NCI-H82 treated with DMSO at 0.1 percent for 48 hours (cell line): ENCODE data around the gene ALCAM.
A peak's percentile ranks its signal among the peaks of the same experiment; 100 is the strongest.
"Not testable (repeated sequence)": the region's sequence is repeated elsewhere in the genome, so short reads cannot be mapped to it uniquely, and the experiment has no call there.

ENCODE experiments used
- DNase-seq: peaks from one replicate; lab custom pipeline; 2025; ENCODE audit not compliant: unreplicated experiment; lab: John Stamatoyannopoulos, UW

The ALCAM gene

GRCh38 chr3:105580296-105580965 is 213.7 kb downstream of the ALCAM start:
- no peak for DNase-seq

GRCh38 chr3:105582015-105582414 is 215.3 kb downstream of the ALCAM start:
- no peak for DNase-seq

DNA sequence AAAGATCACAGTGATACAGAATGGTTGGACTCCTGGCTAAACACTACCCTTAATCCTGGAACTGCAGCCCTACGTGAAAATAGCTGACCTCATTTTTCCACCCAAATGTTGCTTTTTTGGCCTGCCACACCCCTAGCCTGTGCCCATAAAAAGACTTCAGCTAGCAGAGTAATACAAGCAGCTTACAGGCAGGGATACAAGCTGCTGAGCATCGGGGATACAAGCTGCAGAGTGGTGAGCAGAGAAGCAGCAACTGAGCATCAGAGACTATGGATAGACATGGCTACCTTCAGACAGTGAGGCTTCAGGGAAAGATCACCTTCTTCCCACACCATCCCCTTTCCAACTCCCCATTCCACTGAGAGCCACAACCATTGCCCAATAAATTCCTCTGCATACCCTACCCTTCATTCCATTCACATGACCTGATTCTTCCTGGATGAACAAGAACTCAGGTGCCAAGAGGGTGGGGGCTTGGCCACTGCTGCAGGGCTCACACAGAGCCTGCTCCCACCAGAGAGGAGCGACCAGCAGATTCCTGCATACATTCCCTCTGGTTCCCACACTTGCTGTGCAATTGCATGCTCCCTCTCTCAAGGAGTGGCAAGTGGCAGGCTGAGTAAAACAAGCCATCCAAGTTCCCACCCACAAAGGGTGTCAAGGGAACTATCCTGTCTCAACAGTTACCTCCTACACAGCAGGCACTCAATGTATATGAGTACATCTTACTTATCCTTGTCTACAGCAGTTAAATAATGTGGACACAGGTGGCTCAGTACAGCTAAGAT is 217.5 kb downstream of the ALCAM start:
- no peak for DNase-seq

- no peak for DNase-seq
These were observed 226.6 kb downstream of the ALCAM start for GRCh38 chr3:105593315-105593714.

- DNase-seq: no peak
These were observed 227.5 kb downstream of the ALCAM start for GRCh38 chr3:105594219-105594618.

DNA sequence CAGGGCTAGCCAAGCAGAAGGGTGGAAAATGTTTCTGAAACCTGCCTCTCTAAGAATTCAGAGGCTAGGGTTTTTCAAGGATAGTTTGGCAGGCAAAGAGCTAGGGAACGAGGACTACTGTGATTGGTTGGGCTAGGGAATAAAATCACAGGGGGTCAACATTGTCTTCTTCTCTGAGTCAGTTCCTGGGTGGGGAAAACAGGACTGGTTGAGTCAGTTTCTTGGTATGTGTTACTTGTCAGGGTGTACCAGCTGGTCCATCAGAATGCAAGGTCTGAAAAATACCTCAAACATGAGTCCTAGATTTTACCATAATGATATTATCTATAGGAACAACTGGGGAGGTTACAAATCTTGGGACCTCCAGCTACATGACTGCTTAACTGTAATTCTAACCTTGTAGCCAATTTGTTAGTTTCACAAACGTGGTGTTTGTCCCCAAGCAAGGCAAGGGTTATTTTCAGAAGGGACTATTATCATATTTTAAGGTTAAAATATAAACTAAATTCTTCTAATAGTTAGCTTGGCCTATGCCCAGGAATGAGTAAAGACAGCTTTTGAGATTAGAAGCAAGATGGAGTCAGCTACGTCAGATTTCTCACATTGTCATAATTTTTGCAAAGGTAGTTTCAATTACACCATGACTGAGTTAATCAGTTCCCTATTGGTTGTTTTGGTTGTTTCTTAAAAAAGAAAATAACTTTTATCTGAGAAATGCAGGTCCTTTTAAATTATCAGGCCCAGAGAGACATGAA is 231.5 kb downstream of the ALCAM start:
- DNase-seq: no peak

DNA sequence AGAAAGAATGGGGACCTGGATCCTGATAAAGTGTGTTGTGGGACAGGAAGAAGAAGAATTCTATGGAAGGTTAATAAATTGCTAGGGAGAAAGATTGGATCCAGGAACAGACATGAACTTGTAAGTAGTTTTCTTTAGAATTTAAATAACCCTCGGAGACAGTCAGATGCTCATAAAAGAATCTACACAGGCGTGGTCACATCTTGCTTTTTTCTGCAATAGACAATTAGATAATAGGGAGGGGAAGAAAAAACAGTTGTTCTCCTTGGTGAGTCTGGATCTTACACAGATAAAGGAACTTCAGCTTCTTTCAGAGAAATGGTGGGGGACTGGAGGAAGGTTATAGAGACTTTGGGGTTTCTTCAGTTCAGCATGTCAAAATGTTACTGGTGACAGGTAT is 232.6 kb downstream of the ALCAM start:
- no peak for DNase-seq

DNA sequence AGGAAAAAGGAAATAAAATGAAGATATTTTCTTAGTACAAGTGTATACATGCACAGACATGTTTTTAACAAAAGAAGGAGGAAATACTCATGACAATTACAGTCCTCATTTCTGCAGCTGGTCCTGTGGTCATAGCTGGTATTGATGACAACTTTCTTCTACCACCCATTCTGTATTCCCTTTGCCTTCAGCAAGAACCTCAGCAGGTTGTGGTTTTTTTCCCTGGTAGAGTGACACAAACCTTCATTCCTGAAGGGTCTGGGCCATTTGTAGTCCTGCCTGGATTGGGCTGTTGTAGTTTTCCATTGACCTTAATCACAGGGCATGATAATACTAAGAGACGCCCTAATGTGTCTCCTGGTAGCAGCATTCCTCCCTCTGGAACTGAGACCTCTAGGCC is 235.0 kb downstream of the ALCAM start:
- DNase-seq: not testable (repeated sequence)

- not testable (repeated sequence) for DNase-seq
These were observed 235.6 kb downstream of the ALCAM start for GRCh38 chr3:105602286-105602685.

- peak; percentile 89 for DNase-seq
These were observed 236.8 kb downstream of the ALCAM start for GRCh38 chr3:105603516-105603915.

DNA sequence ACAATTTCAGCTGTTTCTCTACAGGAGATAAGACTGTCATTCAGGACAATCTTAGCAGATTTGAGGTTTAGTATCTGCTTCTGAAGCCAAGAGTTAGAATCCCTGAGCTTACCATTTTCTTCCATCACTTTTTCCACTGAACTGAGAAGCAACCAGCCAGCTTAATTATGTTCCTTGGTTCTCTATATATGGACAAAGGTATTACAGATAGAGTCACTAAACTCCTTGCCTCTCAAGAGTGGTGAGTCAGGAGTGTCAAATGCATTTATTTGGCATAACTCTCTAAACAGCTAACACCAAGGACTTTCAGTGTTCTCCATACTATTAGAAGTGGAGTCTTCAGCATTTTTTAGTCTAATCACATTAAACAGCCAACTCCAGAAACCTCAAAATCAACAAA is 239.3 kb downstream of the ALCAM start:
- no peak for DNase-seq

DNA sequence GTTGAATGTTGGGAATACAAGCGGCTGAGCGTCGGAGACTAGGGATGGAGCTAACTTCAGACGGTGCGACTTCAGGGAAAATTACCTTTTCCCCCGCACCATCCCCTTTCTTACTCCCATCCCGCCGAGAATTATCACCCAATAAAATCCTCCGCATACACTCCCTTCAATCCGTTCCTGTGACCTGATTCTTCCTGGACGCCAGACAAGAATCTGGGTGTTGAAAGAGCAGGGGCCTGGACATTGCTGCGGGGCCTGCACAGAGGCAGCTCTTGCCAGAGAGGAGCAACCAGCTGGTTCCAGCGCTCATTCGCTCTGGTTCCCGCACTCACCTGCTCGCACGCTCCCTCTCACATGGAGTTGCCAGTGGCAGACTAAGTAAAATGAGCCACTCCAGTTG is 241.9 kb downstream of the ALCAM start:
- no peak for DNase-seq

DNA sequence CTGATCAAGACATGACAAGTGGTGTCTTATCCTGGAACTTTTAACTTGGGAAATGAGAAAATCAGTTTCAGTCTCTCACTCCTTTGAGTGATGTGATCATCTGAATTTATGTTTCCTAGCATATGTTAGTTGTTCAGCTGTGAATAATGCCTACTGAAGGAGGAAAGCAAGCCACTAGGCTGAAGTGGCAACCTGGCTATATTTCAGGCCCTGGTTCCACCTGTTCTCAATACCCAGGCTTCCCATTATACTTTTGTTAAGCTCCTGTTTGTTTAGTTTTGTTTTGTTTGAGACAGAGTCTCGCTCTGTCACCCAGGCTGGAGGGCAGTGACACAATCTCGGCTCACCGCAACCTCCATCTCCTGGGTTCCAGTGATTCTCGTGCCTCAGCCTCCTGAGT is 243.8 kb downstream of the ALCAM start:
- no peak for DNase-seq

DNA sequence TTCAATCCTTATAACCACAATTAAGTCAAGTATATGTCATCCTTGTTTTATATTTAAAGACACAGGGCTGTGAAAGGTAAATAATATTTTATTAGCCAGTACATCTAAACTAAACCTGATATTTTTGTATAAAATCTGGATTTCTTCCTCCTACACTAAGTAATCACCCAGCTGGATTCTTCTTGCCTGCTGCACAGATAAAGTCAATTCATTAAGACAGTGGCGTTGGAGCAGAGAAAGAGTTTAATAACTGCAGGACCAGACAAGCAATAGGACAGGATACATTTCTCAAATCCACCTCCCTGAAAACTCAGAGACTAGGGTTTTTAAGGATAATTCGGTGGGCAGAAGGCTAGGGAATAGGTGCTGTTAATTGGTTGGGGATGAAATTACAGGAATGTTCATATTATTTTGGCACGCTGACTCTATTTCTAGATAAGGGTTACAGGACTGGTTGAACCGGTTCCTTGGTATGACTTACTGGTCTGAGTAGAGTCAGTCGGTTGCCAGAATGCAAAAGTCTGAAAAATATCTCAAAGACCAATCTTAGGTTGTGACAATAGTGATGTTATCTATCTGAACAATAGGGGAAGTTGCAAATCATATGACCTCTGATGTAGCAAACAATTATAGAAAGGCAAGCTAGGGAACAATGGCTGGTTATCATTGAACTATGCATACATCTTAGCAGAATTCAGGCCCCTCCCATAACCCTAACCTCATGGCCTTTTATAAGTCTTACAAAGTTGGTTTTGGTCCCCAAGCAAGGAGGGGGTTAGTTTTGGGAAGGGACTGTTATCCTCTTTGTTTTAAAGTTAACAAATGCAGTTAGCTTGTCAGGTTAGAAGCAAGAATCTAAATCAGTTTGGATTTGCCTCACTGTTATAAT is 244.8 kb downstream of the ALCAM start:
- no peak for DNase-seq

- no peak for DNase-seq
These were observed 246.4 kb downstream of the ALCAM start for GRCh38 chr3:105613120-105613519.

GRCh38 chr3:105614288-105615030 is 247.8 kb downstream of the ALCAM start:
- no peak for DNase-seq

DNA sequence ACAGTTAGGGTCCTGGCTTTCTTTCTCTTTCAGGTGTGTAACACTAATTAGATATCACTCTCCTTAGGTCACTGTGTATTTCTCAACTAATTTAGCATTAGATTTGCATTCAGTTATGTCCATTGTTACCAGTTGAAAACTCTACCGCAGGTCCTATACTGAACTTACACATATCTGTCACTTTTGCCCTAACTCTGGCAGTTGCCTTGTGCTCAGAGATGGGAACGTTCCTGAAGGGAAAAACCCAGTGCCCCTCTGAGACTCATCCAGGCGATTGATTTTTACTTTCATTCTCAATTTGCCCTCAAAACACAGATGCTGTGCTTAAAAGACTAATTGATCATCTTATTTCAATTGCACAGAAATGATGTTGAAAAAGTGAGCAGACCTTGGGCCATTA is 249.1 kb downstream of the ALCAM start:
- no peak for DNase-seq

GRCh38 chr3:105616374-105617121 is 249.8 kb downstream of the ALCAM start:
- no peak for DNase-seq

DNA sequence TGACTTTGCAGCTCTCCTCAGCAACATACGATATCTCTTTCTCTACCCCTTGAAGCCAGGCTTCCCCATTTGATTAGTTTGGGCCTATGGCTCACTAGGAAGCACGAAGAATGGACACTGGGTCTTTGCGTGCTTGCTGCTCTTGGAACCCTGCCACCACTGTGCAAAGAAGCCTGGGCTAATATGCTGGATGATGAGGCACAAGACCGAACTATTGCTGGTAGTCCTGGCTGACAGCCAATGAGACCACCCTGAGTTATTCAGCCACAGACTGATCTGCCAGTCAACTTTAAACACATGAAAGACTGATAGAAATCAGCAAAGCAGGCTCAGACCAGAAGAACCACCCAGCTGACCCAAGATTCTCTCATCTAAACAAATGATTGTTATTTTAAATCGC is 251.8 kb downstream of the ALCAM start:
- DNase-seq: no peak

DNA sequence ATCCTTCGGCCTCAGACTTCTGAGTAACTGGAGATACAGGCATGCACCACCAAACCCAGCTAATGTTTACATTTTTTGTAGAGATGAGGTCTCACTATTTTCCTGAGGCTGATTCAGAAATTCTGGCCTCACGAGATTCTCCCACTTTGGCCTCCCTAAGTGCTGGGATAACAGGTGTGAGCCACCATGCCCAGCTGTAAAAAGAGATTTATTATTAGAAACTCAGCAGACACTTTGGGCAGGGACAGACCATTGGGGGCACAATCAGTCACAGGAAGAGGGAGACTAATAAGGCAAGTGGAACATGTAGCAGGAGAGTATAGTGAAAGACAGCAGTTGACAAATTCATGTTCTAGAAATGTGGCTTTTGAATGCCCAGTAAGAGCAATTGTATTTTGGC is 252.9 kb downstream of the ALCAM start:
- no peak for DNase-seq
